Stimulated activated CD4-positive, alpha-beta T cell treated with anti-CD3 and anti-CD28 coated beads, Interleukin-4, amount 100 ng/mL, for 48 hours (primary cell): ENCODE results near the gene TRMT11.
"Not testable (repeated sequence)": the region's sequence is repeated elsewhere in the genome, so short reads cannot be mapped to it uniquely, and the experiment has no call there.

Experiments
- DNase-seq, 2 donors: peaks; one replicate each; pipeline ENCODE4 v3.0.0-alpha.2; 2020; ENCODE audit warnings: low read depth in 2 of 2

The TRMT11 gene

GRCh38 chr6:126047648-126048047 is 61.3 kb downstream of the TRMT11 start:
- DNase-seq: no peak

- DNase-seq: no peak
These were observed 62.3 kb downstream of the TRMT11 start for GRCh38 chr6:126048635-126049034.

- no peak for DNase-seq
These were observed 64.5 kb downstream of the TRMT11 start for GRCh38 chr6:126050795-126051194.

- no peak for DNase-seq
These were observed 65.5 kb downstream of the TRMT11 start for GRCh38 chr6:126051791-126052190.

- DNase-seq: no peak
These were observed 66.1 kb downstream of the TRMT11 start for GRCh38 chr6:126052485-126052884.

- DNase-seq: no peak
These were observed 67.9 kb downstream of the TRMT11 start for GRCh38 chr6:126054258-126054702.

GRCh38 chr6:126054802-126055201 is 68.5 kb downstream of the TRMT11 start:
- no peak for DNase-seq

GRCh38 chr6:126055449-126055848 is 69.1 kb downstream of the TRMT11 start:
- DNase-seq: no peak

GRCh38 chr6:126056355-126057004 is 70.1 kb downstream of the TRMT11 start:
- no peak for DNase-seq

- not testable (repeated sequence) for DNase-seq
These were observed 71.7 kb downstream of the TRMT11 start for GRCh38 chr6:126058085-126058484.

- no peak for DNase-seq
These were observed 74.1 kb downstream of the TRMT11 start for GRCh38 chr6:126060400-126060799.

- DNase-seq: no peak
These were observed 77.3 kb downstream of the TRMT11 start for GRCh38 chr6:126063512-126064146.

GRCh38 chr6:126064257-126064747 is 78.0 kb downstream of the TRMT11 start:
- DNase-seq: no peak

GRCh38 chr6:126064748-126065401 is 78.5 kb downstream of the TRMT11 start:
- DNase-seq: no peak

GRCh38 chr6:126066053-126067048 is 80.0 kb downstream of the TRMT11 start:
- no peak for DNase-seq

- no peak for DNase-seq
These were observed 80.7 kb downstream of the TRMT11 start for GRCh38 chr6:126067073-126067472.

GRCh38 chr6:126069449-126069848 is 83.1 kb downstream of the TRMT11 start:
- DNase-seq: no peak

GRCh38 chr6:126071000-126071647 is 84.8 kb downstream of the TRMT11 start:
- no peak for DNase-seq

GRCh38 chr6:126072172-126072571 is 85.8 kb downstream of the TRMT11 start:
- no peak for DNase-seq

- no peak for DNase-seq
These were observed 86.5 kb downstream of the TRMT11 start for GRCh38 chr6:126072834-126073233.
